Measurements from ENCODE around the gene ATP13A4.

DNA sequence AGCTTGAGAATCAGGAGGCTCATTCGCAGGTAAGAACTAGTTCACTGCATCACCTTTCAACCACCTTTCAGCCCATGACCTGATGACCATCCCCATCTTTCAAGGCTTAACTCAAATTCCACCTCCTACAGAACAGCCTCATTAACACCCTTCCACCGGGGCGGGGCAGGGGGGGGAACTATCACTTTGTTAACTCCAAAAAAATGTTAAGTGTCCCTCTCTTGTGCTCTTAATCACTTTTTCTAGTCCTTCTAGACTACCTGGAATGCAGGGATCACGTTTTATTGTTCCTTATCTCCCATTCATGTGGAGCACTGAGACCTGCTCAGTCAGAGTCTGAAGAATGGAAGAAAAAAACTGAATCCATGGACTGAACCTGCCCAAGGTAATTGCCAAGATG, 51.8 kb downstream of the ATP13A4 start:
- TF ChIP-seq, protein P1, sequence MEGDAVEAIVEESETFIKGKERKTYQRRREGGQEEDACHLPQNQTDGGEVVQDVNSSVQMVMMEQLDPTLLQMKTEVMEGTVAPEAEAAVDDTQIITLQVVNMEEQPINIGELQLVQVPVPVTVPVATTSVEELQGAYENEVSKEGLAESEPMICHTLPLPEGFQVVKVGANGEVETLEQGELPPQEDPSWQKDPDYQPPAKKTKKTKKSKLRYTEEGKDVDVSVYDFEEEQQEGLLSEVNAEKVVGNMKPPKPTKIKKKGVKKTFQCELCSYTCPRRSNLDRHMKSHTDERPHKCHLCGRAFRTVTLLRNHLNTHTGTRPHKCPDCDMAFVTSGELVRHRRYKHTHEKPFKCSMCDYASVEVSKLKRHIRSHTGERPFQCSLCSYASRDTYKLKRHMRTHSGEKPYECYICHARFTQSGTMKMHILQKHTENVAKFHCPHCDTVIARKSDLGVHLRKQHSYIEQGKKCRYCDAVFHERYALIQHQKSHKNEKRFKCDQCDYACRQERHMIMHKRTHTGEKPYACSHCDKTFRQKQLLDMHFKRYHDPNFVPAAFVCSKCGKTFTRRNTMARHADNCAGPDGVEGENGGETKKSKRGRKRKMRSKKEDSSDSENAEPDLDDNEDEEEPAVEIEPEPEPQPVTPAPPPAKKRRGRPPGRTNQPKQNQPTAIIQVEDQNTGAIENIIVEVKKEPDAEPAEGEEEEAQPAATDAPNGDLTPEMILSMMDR (IDR thresholded peaks at IDR 0.05), result no peak
- TF ChIP-seq POLR2A (IDR thresholded peaks at IDR 0.05) (no peak), EP300 (IDR thresholded peaks at IDR 0.05) (no peak)
